Measurements from ENCODE around the gene NXPE3. TPM values are rescaled to one million over a fixed set of nuclear protein-coding genes. Genes with fewer than 3 reads are reported as not detected.

The NXPE3 gene
- total RNA-seq, 2 experiments from 2014 or later: 37.4 to 37.5 TPM

DNA sequence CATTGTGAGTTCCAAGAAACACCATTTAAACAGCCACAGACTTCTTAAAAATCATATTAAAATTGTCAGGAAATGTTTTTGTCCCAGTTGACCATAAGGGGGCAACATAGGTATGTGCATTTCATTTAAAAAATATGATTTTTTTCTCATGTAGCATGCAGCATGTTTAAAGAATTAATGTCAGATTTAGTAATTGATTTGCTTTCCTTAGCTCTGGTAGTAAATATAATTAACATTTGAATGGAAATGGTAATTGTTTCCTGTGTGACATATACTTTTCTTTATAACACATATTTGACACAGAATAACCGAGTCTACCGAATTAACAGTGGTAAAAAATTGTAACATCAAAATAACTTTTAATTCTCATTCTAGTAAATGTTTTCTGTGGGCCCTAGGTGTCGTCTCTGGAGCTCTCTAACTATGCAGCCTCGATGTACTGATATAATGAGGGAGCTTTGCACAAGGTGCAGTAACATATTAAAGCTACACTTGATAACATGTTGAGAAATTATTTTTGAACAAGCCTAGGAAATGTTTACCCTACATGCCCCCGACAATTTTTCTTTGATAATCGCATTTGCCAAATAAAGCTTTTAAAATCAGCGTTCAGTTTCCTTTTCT is 34.9 kb downstream of the NXPE3 start:
- H3K27me3 Mint-ChIP-seq: no peaks in the 10 kb centered on the region
- H3K27me3 ChIP-seq (ENCODE audit: control insufficient read depth in 1 of 2, insufficient read depth in 2 of 2, low read length in 2 of 2): no peaks in the 10 kb centered on the region
- peak overlapping the region; percentile 50 for H3K27ac Mint-ChIP-seq
- peaks cover 20% of the 10 kb centered on the region for H3K4me1 ChIP-seq (ENCODE audit: insufficient read depth, low read length)
- H3K36me3 Mint-ChIP-seq (ENCODE audit: low read depth): peaks cover 57% of the 10 kb centered on the region
- H3K4me3 Mint-ChIP-seq: no peak overlapping the region
- no peaks in the 10 kb centered on the region for H3K9me3 ChIP-seq (ENCODE audit: control insufficient read depth in 1 of 2, insufficient read depth in 1 of 2, low read length in 2 of 2)
- H3K27ac ChIP-seq (ENCODE audit: low read depth in 1 of 2, low read length in 2 of 2): no peak overlapping the region
- ChIA-PET CTCF (interaction anchor here (0.9 to 1.6 kb wide), 6 partner anchors 11 to 415 kb away, joined by 3 to 8 read pairs (median 6); partner anchors contain the start of gene NFKBIZ), POLR2A (interaction anchor here (0.6 to 1.9 kb wide), 7 partner anchors 14 to 415 kb away, joined by 3 to 18 read pairs (median 7); partner anchors contain the start of gene NFKBIZ)
- intact Hi-C loops (cut with DNase I, micrococcal nuclease): loop anchor here (1.0 to 5.0 kb wide), 4 partner anchors 33 to 411 kb away; partner anchors contain the start of gene NFKBIZ (in 1 of the 2)
- DNase-seq: peak in 3 of 14 experiments; percentile 56 to 65 (median 64)
- peaks cover 11% of the 10 kb centered on the region for H3K36me3 ChIP-seq (ENCODE audit: insufficient read depth, low read length)
- no peaks in the 10 kb centered on the region for H3K9me3 Mint-ChIP-seq
- H3K4me1 Mint-ChIP-seq (ENCODE audit: low read depth): peaks cover 57% of the 10 kb centered on the region
- TF ChIP-seq, protein P1, sequence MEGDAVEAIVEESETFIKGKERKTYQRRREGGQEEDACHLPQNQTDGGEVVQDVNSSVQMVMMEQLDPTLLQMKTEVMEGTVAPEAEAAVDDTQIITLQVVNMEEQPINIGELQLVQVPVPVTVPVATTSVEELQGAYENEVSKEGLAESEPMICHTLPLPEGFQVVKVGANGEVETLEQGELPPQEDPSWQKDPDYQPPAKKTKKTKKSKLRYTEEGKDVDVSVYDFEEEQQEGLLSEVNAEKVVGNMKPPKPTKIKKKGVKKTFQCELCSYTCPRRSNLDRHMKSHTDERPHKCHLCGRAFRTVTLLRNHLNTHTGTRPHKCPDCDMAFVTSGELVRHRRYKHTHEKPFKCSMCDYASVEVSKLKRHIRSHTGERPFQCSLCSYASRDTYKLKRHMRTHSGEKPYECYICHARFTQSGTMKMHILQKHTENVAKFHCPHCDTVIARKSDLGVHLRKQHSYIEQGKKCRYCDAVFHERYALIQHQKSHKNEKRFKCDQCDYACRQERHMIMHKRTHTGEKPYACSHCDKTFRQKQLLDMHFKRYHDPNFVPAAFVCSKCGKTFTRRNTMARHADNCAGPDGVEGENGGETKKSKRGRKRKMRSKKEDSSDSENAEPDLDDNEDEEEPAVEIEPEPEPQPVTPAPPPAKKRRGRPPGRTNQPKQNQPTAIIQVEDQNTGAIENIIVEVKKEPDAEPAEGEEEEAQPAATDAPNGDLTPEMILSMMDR (IDR thresholded peaks at IDR 0.05): peak; percentile 73
- peak; percentile 43 for ATAC-seq (ENCODE audit: poor library complexity)
- H3K4me3 ChIP-seq (ENCODE audit: low read length): no peak overlapping the region

DNA sequence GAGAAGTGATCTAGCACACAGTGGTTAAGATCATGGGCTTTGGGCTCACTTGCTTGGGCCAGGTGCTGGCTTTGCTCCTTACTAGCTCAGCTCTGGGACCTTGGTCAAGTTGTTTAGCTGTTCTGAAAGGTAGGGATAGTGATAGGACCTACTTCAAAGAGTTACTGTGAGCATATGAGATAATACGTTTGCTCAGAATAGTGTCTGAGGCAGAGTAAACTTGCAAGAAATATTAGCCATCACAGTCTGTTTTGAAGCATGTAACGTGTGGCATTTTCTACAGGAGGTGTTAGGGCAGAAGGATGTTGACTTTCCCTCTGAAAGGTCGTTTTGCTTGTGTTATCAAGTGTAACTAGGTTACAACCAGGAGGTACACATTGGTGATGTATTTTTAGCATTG is 35.8 kb downstream of the NXPE3 start:
- no peak for ATAC-seq (ENCODE audit: poor library complexity)
- H3K9me3 Mint-ChIP-seq: no peaks in the 10 kb centered on the region
- H3K4me3 ChIP-seq (ENCODE audit: low read length): no peak overlapping the region
- CTCF ChIA-PET: interaction anchor here (1.0 to 1.6 kb wide), 4 partner anchors 12 to 414 kb away, joined by 3 to 8 read pairs (median 6); partner anchors contain the start of gene NFKBIZ
- no peak overlapping the region for H3K27ac ChIP-seq (ENCODE audit: low read depth in 1 of 2, low read length in 2 of 2)
- peaks cover 15% of the 10 kb centered on the region for H3K4me1 ChIP-seq (ENCODE audit: insufficient read depth, low read length)
- no peak overlapping the region for H3K27ac Mint-ChIP-seq
- no peaks in the 10 kb centered on the region for H3K9me3 ChIP-seq (ENCODE audit: control insufficient read depth in 1 of 2, insufficient read depth in 1 of 2, low read length in 2 of 2)
- H3K27me3 ChIP-seq (ENCODE audit: control insufficient read depth in 1 of 2, insufficient read depth in 2 of 2, low read length in 2 of 2): no peaks in the 10 kb centered on the region
- H3K36me3 ChIP-seq (ENCODE audit: insufficient read depth, low read length): peaks cover 14% of the 10 kb centered on the region
- no peak overlapping the region for H3K4me3 Mint-ChIP-seq
- POLR2A ChIA-PET: interaction anchor here (1.4 to 1.9 kb wide), 5 partner anchors 13 to 414 kb away, joined by 4 to 18 read pairs (median 7); partner anchors contain the start of gene NFKBIZ
- peaks cover 63% of the 10 kb centered on the region for H3K36me3 Mint-ChIP-seq (ENCODE audit: low read depth)
- peak in 3 of 14 experiments; percentile 22 to 29 (median 29) for DNase-seq
- H3K27me3 Mint-ChIP-seq: no peaks in the 10 kb centered on the region
- TF ChIP-seq, protein P1 (IDR thresholded peaks at IDR 0.05): no peak
- H3K4me1 Mint-ChIP-seq (ENCODE audit: low read depth): peaks cover 52% of the 10 kb centered on the region
- intact Hi-C loops (cut with DNase I, micrococcal nuclease): loop anchor here (5.0 kb wide), 2 partner anchors 32 to 37 kb away; partner anchors contain the start of gene NFKBIZ (in 1 of the 2)

DNA sequence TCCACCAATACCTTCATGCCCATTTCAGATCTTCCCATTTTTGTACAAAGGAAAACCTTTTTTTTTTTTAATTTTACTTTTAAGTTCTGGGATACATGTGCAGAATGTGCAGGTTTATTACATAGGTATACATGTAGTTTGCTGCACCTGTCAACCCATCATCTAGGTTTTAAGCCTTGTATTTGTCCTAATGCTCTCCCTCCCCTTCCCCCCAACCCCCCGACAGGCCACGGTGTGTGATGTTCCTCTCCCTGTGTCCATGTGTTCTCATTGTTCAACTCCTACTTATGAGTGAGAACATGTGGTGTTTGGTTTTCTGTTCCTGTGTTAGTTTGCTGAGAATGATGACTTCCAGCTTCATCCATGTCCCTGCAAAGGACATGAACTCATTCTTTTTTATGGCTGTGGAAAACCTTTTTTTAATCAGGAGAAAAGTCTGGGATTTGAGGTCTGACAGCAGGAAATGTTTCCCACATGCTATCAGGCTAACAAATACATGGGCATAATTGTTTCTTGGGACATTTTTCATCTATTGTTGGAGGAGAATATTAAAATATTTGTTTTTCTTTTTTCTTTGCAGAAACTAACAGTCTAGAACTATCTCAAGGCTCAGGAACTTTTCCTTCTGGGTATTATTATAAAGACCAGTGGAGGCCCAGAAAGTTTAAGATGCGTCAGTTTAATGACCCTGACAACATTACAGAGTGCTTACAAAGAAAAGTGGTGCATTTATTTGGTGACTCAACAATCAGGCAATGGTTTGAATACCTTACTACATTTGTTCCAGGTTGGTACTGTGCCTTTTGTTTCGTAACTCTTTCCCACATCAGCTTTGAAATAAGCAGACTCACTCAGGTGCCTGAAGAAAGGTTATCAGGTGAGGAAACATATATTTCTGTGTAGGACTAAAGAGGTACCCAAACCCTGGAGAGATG is 37.5 kb downstream of the NXPE3 start:
- peaks cover 37% of the 10 kb centered on the region for H3K4me1 Mint-ChIP-seq (ENCODE audit: low read depth)
- Histone ChIP-seq H3K36me3 (ENCODE audit: insufficient read depth, low read length) (peaks cover 18% of the 10 kb centered on the region), H3K4me1 (ENCODE audit: insufficient read depth, low read length) (peaks cover 6% of the 10 kb centered on the region), H3K4me3 (ENCODE audit: low read length) (no peak overlapping the region), H3K9me3 (ENCODE audit: control insufficient read depth in 1 of 2, insufficient read depth in 1 of 2, low read length in 2 of 2) (no peaks in the 10 kb centered on the region), H3K27me3 (ENCODE audit: control insufficient read depth in 1 of 2, insufficient read depth in 2 of 2, low read length in 2 of 2) (no peaks in the 10 kb centered on the region), H3K27ac (ENCODE audit: low read depth in 1 of 2, low read length in 2 of 2) (no peak overlapping the region)
- intact Hi-C loops (cut with DNase I, micrococcal nuclease): no loop called here
- no peak for DNase-seq
- H3K27me3 Mint-ChIP-seq: no peaks in the 10 kb centered on the region
- POLR2A ChIA-PET: interaction anchor here (0.9 to 2.5 kb wide), 3 partner anchors 11 to 409 kb away, joined by 3 to 13 read pairs (median 11); partner anchors contain the start of gene NFKBIZ
- CTCF ChIA-PET: no interaction called here
- H3K9me3 Mint-ChIP-seq: no peaks in the 10 kb centered on the region
- H3K27ac Mint-ChIP-seq: no peak overlapping the region
- TF ChIP-seq, protein P1 (IDR thresholded peaks at IDR 0.05): no peak
- H3K36me3 Mint-ChIP-seq (ENCODE audit: low read depth): peaks cover 66% of the 10 kb centered on the region
- ATAC-seq (ENCODE audit: poor library complexity): no peak
- H3K4me3 Mint-ChIP-seq: no peak overlapping the region
